ENCODE results near the gene ZSCAN10. TPM values are rescaled to one million over a fixed set of nuclear protein-coding genes. Genes with fewer than 3 reads are reported as not detected.

Gene ZSCAN10
- total and polyA plus RNA-seq, 2 donors (not counting 3 experiments of a cell fraction or from before 2014, with no cell fraction given): not detected

DNA sequence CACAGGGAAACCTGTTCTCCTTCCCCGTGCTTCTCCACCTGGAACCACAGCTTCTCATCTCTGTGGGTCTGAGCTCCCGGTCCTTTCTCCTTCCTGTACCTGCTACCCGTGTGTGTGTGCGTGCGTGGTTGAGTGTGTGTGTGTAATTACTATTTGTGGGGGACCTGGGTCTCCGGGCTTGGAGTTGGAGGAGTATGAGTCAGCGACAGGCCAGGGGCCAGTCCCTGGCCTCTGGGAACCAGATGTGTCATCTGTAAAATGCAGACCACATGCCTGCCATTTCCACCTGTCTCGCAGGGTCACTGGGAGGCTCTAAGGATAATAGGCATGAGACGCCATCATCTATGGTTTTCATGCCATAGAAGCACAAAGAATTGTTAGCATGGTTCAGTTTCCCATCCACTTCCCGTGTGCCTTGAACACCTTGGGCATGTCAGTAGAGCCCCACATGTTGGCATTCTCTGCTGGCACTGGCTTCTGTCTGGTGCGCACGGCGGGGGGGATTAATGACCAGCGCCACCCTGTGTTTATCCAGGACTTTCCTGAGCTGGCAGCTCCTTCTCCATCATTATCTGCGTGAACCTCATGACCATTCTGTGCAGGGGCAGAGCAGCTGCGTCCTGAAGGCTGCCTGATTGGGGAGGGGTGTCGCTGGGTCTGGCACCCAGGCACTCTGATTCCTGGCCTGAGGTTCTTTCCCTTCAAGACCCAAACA lies 14.8 kb upstream of the ZSCAN10 start:
- Histone ChIP-seq H3K79me2 (ENCODE audit: control insufficient read depth, insufficient read depth, low read length) (peaks cover 13% of the 10 kb centered on the region), H2AFZ (ENCODE audit: low read depth, low read length) (no peak overlapping the region), H4K20me1 (replicated peaks; ENCODE audit: control insufficient read depth, extremely low read depth, insufficient read depth, low read length) (no peaks in the 10 kb centered on the region), H3K9ac (replicated peaks; ENCODE audit: extremely low read depth, insufficient read depth, low read length) (peak overlapping the region; percentile 54), H3K4me1 (ENCODE audit: control insufficient read depth, extremely low read depth, insufficient read depth, low read length) (peaks cover 18% of the 10 kb centered on the region), H3K9me1 (replicated peaks; ENCODE audit: control insufficient read depth, extremely low read depth, insufficient read depth, low read length) (no peaks in the 10 kb centered on the region), H3K27me3 (ENCODE audit: control insufficient read depth in 2 of 2, insufficient read depth in 2 of 2, low read length in 2 of 2) (no peaks in the 10 kb centered on the region), H3K27ac (ENCODE audit: insufficient read depth, low read depth, low read length) (no peak overlapping the region), H3K9me3 (replicated peaks; ENCODE audit: control insufficient read depth, insufficient read depth, low read length) (no peaks in the 10 kb centered on the region), H3K4me3 (replicated peaks in 1 of 3; ENCODE audit: insufficient read depth in 1 of 3, low read depth in 1 of 3, low read length in 3 of 3) (peak overlapping the region in 2 of 3 experiments; percentile 44 to 78), H3K4me2 (ENCODE audit: insufficient read depth, low read length) (peak overlapping the region; percentile 75), H3K36me3 (ENCODE audit: control insufficient read depth in 2 of 2, extremely low read depth in 1 of 2, insufficient read depth in 2 of 2, low read length in 2 of 2) (peaks cover 0 to 13% of the 10 kb centered on the region in 2 experiments)
- ChIA-PET POLR2A (interaction anchor here (0.5 kb wide), 1 partner anchor 16 kb away, joined by 6 read pairs; no protein-coding TSS in a partner anchor), CTCF (interaction anchor here (0.6 to 3.9 kb wide), 19 partner anchors 9 to 111 kb away, joined by 3 to 38 read pairs (median 7); partner anchors contain the start of genes ZNF213 and ZSCAN10)
- TF ChIP-seq, protein P1, sequence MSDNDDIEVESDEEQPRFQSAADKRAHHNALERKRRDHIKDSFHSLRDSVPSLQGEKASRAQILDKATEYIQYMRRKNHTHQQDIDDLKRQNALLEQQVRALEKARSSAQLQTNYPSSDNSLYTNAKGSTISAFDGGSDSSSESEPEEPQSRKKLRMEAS (IDR thresholded peaks at IDR 0.05; ENCODE audit: insufficient read depth, insufficient read length): no peak
- TF ChIP-seq, protein P2, sequence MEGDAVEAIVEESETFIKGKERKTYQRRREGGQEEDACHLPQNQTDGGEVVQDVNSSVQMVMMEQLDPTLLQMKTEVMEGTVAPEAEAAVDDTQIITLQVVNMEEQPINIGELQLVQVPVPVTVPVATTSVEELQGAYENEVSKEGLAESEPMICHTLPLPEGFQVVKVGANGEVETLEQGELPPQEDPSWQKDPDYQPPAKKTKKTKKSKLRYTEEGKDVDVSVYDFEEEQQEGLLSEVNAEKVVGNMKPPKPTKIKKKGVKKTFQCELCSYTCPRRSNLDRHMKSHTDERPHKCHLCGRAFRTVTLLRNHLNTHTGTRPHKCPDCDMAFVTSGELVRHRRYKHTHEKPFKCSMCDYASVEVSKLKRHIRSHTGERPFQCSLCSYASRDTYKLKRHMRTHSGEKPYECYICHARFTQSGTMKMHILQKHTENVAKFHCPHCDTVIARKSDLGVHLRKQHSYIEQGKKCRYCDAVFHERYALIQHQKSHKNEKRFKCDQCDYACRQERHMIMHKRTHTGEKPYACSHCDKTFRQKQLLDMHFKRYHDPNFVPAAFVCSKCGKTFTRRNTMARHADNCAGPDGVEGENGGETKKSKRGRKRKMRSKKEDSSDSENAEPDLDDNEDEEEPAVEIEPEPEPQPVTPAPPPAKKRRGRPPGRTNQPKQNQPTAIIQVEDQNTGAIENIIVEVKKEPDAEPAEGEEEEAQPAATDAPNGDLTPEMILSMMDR (IDR thresholded peaks at IDR 0.05; ENCODE audit: extremely low read depth in 1 of 2, insufficient read depth in 1 of 2, low read depth in 1 of 2, low read length in 2 of 2): peak in 1 of 2 donors; percentile 17
- no peak for TF ChIP-seq GATA2 (IDR thresholded peaks at IDR 0.05; ENCODE audit: insufficient read depth, insufficient read length, low read depth, low read length)
- BruUV-seq (replicated peaks): no TSS peak
- intact Hi-C loops (cut with micrococcal nuclease) (loop anchor here (1.0 kb wide), 1 partner anchor 55 kb away; no protein-coding TSS in a partner anchor), dilution Hi-C loops (cut with MboI; ENCODE audit: extremely low pct_ligation_motif_present, low sequenced_read_pairs) (no loop called here)
- FAIRE-seq (peak; percentile 82), DNase-seq (ENCODE audit: low read depth, low spot score) (no peak)
